Measurements from ENCODE around the gene STIMATE.

GRCh38 chr3:52836471-52836845 is 60.9 kb downstream of the STIMATE start:
- TF ChIP-seq EZH2 (IDR thresholded peaks at IDR 0.05; ENCODE audit: insufficient read depth, poor library complexity, severe bottlenecking) (no peak), EZH2phosphoT487 (IDR thresholded peaks at IDR 0.05; ENCODE audit: insufficient read depth, low read depth) (no peak)
